Right lobe of liver (tissue), 4 donors: ENCODE results near the gene PRC1.

Source experiments
- POLR2A ChIP-seq: fragments of 450-650 bp; IDR thresholded peaks from one replicate; pipeline ENCODE4 v1.6.1; 2017; ENCODE audit warnings: antibody characterized with exemption, mild to moderate bottlenecking
- TF ChIP-seq, protein P1 (sequence below), 4 donors: fragments of 200-600 bp in 3 of 4; fragments of 450-650 bp in 1 of 4; IDR thresholded peaks; one replicate each; pipeline versions ENCODE4 v1.5.1 to v1.8.0; 2016 to 2022; ENCODE audit warnings: antibody characterized with exemption in 4 of 4, mild to moderate bottlenecking in 2 of 4
- donor health status: DM: no; HTN: no; CAD: no.
- donor health status: DM: no; HTN: no; CAD: no.
- donor health status: DM: no; HTN: yes; CAD: no.

DNA sequence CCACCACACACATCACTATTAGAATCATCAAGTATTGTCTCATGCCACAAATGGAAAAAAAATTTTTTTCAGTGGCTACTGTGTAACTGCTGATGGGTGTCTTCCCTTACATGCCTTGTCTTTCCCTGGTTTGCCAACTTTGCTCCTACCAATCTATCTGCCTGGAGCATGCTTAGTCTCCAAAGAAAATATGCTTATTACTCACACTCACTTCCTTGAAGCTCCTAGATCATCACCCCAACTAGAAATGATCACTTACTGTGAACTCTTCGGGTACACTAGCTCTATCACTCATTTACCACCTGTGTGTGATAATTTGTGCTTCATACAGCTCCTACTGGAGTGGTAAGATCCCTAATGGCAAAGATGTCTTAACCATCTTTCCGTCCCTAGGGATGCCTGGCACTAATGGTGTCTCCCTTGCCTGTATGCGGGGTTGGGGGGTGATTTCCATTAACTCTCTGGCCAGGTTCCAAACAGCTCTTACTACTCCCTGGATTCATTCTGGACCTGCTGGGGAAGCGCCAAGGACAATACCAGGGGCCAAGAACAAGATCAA lies 27.3 kb upstream of the PRC1 start:
- TF ChIP-seq, protein P1, sequence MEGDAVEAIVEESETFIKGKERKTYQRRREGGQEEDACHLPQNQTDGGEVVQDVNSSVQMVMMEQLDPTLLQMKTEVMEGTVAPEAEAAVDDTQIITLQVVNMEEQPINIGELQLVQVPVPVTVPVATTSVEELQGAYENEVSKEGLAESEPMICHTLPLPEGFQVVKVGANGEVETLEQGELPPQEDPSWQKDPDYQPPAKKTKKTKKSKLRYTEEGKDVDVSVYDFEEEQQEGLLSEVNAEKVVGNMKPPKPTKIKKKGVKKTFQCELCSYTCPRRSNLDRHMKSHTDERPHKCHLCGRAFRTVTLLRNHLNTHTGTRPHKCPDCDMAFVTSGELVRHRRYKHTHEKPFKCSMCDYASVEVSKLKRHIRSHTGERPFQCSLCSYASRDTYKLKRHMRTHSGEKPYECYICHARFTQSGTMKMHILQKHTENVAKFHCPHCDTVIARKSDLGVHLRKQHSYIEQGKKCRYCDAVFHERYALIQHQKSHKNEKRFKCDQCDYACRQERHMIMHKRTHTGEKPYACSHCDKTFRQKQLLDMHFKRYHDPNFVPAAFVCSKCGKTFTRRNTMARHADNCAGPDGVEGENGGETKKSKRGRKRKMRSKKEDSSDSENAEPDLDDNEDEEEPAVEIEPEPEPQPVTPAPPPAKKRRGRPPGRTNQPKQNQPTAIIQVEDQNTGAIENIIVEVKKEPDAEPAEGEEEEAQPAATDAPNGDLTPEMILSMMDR (IDR thresholded peaks at IDR 0.05) = no peak
- TF ChIP-seq POLR2A = no peak
